HepG2 (cell line): ENCODE measurements around the gene CTNND1. TPM values are rescaled to one million over a fixed set of nuclear protein-coding genes. Genes with fewer than 3 reads are reported as not detected.

Source experiments
- ATAC-seq: fragments of 200-7000 bp; cut with Tn5 transposase; 3 replicates; pipeline ENCODE4 v1.9.1; 2020; ENCODE audit warnings: mild to moderate bottlenecking, moderate library complexity
- BruUV-seq: library from RNA; stranded (reverse); fragments of 400-500 nt; replicated peaks from 2 replicates; lab custom pipeline; 2021; lab: Mats Ljungman, UMichigan
- CTCF ChIA-PET: fragments of 300-600 bp; formaldehyde crosslinking; extraction: SDS; loops from one replicate; lab custom pipeline; 2021; ENCODE audit warnings: low total read pairs, inconsistent platforms, low intra/inter-chr PET ratio; lab: Yijun Ruan, JAX
- POLR2A ChIA-PET: fragments of 350-600 bp; sonication (Branson Sonifier 250); formaldehyde crosslinking; loops from one replicate; lab custom pipeline; 2020; ENCODE audit warnings: antibody characterized with exemption, inconsistent platforms; lab: Yijun Ruan, JAX
- DNase-seq: peaks from one replicate; pipeline ENCODE4 v3.0.0-alpha.2; 2015; ENCODE audit warnings: low spot score
- FAIRE-seq: peaks from 3 replicates; lab custom pipeline; 2011; peaks lifted over from hg19 to GRCh38; lab: Jason Lieb, UNC
- H2AFZ ChIP-seq: one replicate; pipeline ENCODE4 v1.6.1; 2011; ENCODE audit warnings: low read length, inconsistent platforms
- H3K27ac ChIP-seq: fragments of 300-600 bp; 3 replicates; pipeline ENCODE4 v1.8.0; 2011; ENCODE audit warnings: mixed run types, mild to moderate bottlenecking, mixed read lengths, low read length, inconsistent platforms; ENCODE audit not compliant: insufficient read depth; ENCODE audit errors: extremely low read length
- H3K27me3 ChIP-seq, 2 experiments: fragments of 200-600 bp in 1 of 2; 2 replicates in 1 of 2; 3 replicates in 1 of 2; pipeline versions ENCODE4 v1.6.0 to v1.8.0; 2011; ENCODE audit warnings: low read length in 2 of 2, mild to moderate bottlenecking in 2 of 2, moderate library complexity in 2 of 2, inconsistent platforms in 1 of 2; ENCODE audit not compliant: insufficient read depth in 2 of 2, control insufficient read depth in 1 of 2
- H3K36me3 ChIP-seq, 2 experiments: fragments of 200-600 bp in 1 of 2; replicated peaks in 1 of 2; 2 replicates in 1 of 2; 3 replicates in 1 of 2; pipeline versions ENCODE4 v1.5.1 to v1.8.0; 2011; ENCODE audit warnings: low read length in 2 of 2, inconsistent platforms in 1 of 2; ENCODE audit not compliant: insufficient read depth in 2 of 2, control insufficient read depth in 1 of 2
- H3K4me1 ChIP-seq: 2 replicates; pipeline ENCODE4 v1.5.1; 2012; ENCODE audit warnings: low read length, inconsistent platforms; ENCODE audit not compliant: insufficient read depth
- H3K4me2 ChIP-seq: 2 replicates; pipeline ENCODE4 v1.6.0; 2011; ENCODE audit warnings: low read depth, low read length, inconsistent platforms
- H3K4me3 ChIP-seq, 3 experiments: fragments of 200-600 bp in 1 of 3; sonication (generic), shearing (Covaris generic) in 1 of 3; replicated peaks in 1 of 3; 2 replicates each; pipeline ENCODE4 v1.5.1; 2011 to 2016; ENCODE audit warnings: low read length in 3 of 3, inconsistent platforms in 2 of 3, low read depth in 2 of 3, mild to moderate bottlenecking in 2 of 3, control low read depth in 1 of 3, mixed read lengths in 1 of 3; ENCODE audit not compliant: insufficient read depth in 1 of 3
- H3K79me2 ChIP-seq: one replicate; pipeline ENCODE4 v1.6.1; 2011; ENCODE audit warnings: low read length, inconsistent platforms; ENCODE audit not compliant: insufficient read depth
- H3K9ac ChIP-seq: 2 replicates; pipeline ENCODE4 v1.6.0; 2011; ENCODE audit warnings: mild to moderate bottlenecking, low read depth, low read length, inconsistent platforms; ENCODE audit not compliant: insufficient read depth
- H3K9me3 ChIP-seq: 2 replicates; pipeline ENCODE4 v1.5.1; 2012; ENCODE audit warnings: mild to moderate bottlenecking, low read length
- H4K20me1 ChIP-seq: 2 replicates; pipeline ENCODE4 v1.6.0; 2011; ENCODE audit warnings: inconsistent platforms, mild to moderate bottlenecking, low read length, moderate library complexity; ENCODE audit not compliant: insufficient read depth
- CTCF ChIP-seq: sonication (generic); formaldehyde crosslinking; IDR thresholded peaks from 2 replicates; pipeline ENCODE4 v1.5.0; 2020; ENCODE audit warnings: mild to moderate bottlenecking, missing genetic modification reagents, moderate library complexity
- MTF2 ChIP-seq: sonication (generic); formaldehyde crosslinking; IDR thresholded peaks from 2 replicates; pipeline ENCODE4 v1.5.0; 2020; ENCODE audit warnings: missing genetic modification reagents, borderline replicate concordance
- RBM22 ChIP-seq: fragments of 200-400 bp; formaldehyde crosslinking; optimal IDR thresholded peaks from 2 replicates; pipeline ENCODE3; 2017; ENCODE audit warnings: mild to moderate bottlenecking, low read length, moderate library complexity
- THAP9 ChIP-seq: sonication (generic); formaldehyde crosslinking; IDR thresholded peaks from 2 replicates; pipeline ENCODE4; 2020; ENCODE audit warnings: missing genetic modification reagents, mild to moderate bottlenecking, borderline replicate concordance
- ZFP90 ChIP-seq: sonication (generic); formaldehyde crosslinking; IDR thresholded peaks from 2 replicates; pipeline ENCODE4 v1.8.0; 2022; ENCODE audit warnings: missing genetic modification reagents, mild to moderate bottlenecking, inconsistent platforms, borderline replicate concordance
- ZMYM2 ChIP-seq: sonication (generic); formaldehyde crosslinking; IDR thresholded peaks from 2 replicates; pipeline ENCODE4 v1.8.0; 2022; ENCODE audit warnings: mild to moderate bottlenecking, missing genetic modification reagents
- ZNF362 ChIP-seq: sonication (generic); formaldehyde crosslinking; IDR thresholded peaks from 2 replicates; pipeline ENCODE4 v1.4.0; 2020; ENCODE audit warnings: missing genetic modification reagents, mild to moderate bottlenecking, borderline replicate concordance
- ZNF605 ChIP-seq: sonication (generic); formaldehyde crosslinking; IDR thresholded peaks from 2 replicates; pipeline ENCODE4 v1.8.0; 2022; ENCODE audit warnings: mild to moderate bottlenecking, missing genetic modification reagents
- ZNF746 ChIP-seq: sonication (generic); formaldehyde crosslinking; IDR thresholded peaks from 2 replicates; pipeline ENCODE4 v1.8.0; 2022; ENCODE audit warnings: mild to moderate bottlenecking, missing genetic modification reagents
- WGBS: methylation state at CpG from one replicate; pipeline ENCODE4 v1.1.6; 2017; ENCODE audit warnings: low lambda C conversion rate; 5-methylcytosine and 5-hydroxymethylcytosine counted together
- in situ Hi-C: cut with HindIII; loops from 2 replicates; pipeline ENCODE4 v1.10.0; 2017; ENCODE audit warnings: low pct_unique_long_range_greater_than_20kb; ENCODE audit not compliant: extremely low pct_ligation_motif_present
- intact Hi-C: fragments of 100-400 bp; cut with micrococcal nuclease; formaldehyde crosslinking; loops from one replicate; pipeline ENCODE4 v1.10.0; 2022; ENCODE audit not compliant: unreplicated experiment
- polyA plus RNA-seq, 8 experiments: library from polyadenylated mRNA; depleted of rRNA in 3 of 8; stranded (reverse) in 7 of 8; unstranded in 1 of 8; fragments of >200 nt; fragmentation: Illumina TruSeq in 4 of 8; extraction: Trizol in 4 of 8; gene quantifications; 2 replicates each; pipeline versions ENCODE4 v1.2.1 to v1.2.3, GENCODE V29; 2011 to 2016; ENCODE audit warnings: low read depth in 4 of 8, missing spikeins in 1 of 8, mixed read lengths in 1 of 8; ENCODE audit not compliant: insufficient read depth in 1 of 8
- total RNA-seq, 5 experiments: library from RNA; depleted of rRNA; stranded (reverse); fragments of >200 nt; fragmentation: Illumina TruSeq; extraction: Trizol; gene quantifications; 2 replicates each; pipeline ENCODE4 v1.2.3, GENCODE V29; 2016; ENCODE audit warnings: low read depth in 1 of 5

CTNND1 gene
- total and polyA plus RNA-seq, 2 of the 13 experiments (the other 11 are each of a cell fraction or from before 2014, with no cell fraction given) = 117 to 128 TPM

GRCh38 chr11:57781529-57781943 lies 19.9 kb downstream of the CTNND1 start:
- TF ChIP-seq RBM22 (peak; percentile 63), ZMYM2 (CRISPR knock-in tag) (0 out of 2 replicates have a peak, but pooled peaks have one; percentile 18), THAP9 (no peak), ZNF605 (0 out of 2 replicates have a peak, but pooled peaks have one; percentile 33)
- in situ Hi-C loops (no loop called here), intact Hi-C loops (no loop called here)
- no peaks in the 10 kb centered on the region for H3K9me3 ChIP-seq
- 72% methylated on average over 3 of the region's 3 CpGs for whole genome bisulfite sequencing
- H4K20me1 ChIP-seq = peaks cover 13% of the 10 kb centered on the region; the same call in 1 of the 2 replicates
- peaks cover 99% of the 10 kb centered on the region for H3K4me1 ChIP-seq
- peak overlapping the region; percentile 33 for H3K9ac ChIP-seq
- FAIRE-seq (no peak), ATAC-seq (no peak), DNase-seq (no peak)
- peaks cover 88% of the 10 kb centered on the region for H3K79me2 ChIP-seq
- ChIA-PET CTCF (no interaction called here), POLR2A (interaction anchor here (11.1 kb wide), 1 partner anchor 17 kb away, joined by 215 read pairs; the partner anchor contains the start of gene CTNND1)
- no peaks in the 10 kb centered on the region for H3K27me3 ChIP-seq
- BruUV-seq = no TSS peak
- H2AFZ ChIP-seq = no peak overlapping the region
- H3K4me2 ChIP-seq = peak overlapping the region; percentile 26; the same call in 1 of the 2 replicates
- peak overlapping the region; percentile 96 for H3K27ac ChIP-seq
- no peak overlapping the region for H3K4me3 ChIP-seq
- H3K36me3 ChIP-seq = peaks cover 0 to 1% of the 10 kb centered on the region in 2 experiments; a peak in 1 of 5 replicates

GRCh38 chr11:57785072-57785471 lies 23.5 kb downstream of the CTNND1 start:
- H3K27me3 ChIP-seq = no peaks in the 10 kb centered on the region
- no peak overlapping the region for H3K4me3 ChIP-seq
- H3K27ac ChIP-seq = no peak overlapping the region
- ChIA-PET POLR2A (interaction anchor here (1.3 kb wide), 1 partner anchor 9 kb away, joined by 4 read pairs; no protein-coding TSS in a partner anchor), CTCF (no interaction called here)
- no peak overlapping the region for H3K9ac ChIP-seq
- peaks cover 29% of the 10 kb centered on the region for H4K20me1 ChIP-seq
- H3K79me2 ChIP-seq = peaks cover 96% of the 10 kb centered on the region
- DNase-seq (no peak), ATAC-seq (no peak), FAIRE-seq (no peak)
- no peak overlapping the region for H3K4me2 ChIP-seq
- no peaks in the 10 kb centered on the region for H3K9me3 ChIP-seq
- no peak overlapping the region for H2AFZ ChIP-seq
- intact Hi-C loops = no loop called here
- 94% methylated on average over 2 of the region's 2 CpGs for WGBS
- peaks cover 3 to 4% of the 10 kb centered on the region in 2 experiments; a peak in 2 of 5 replicates for H3K36me3 ChIP-seq
- no TSS peak for BruUV-seq
- in situ Hi-C loops = no loop called here
- H3K4me1 ChIP-seq = peaks cover 97% of the 10 kb centered on the region
- no peak for TF ChIP-seq MTF2 (CRISPR knock-in tag)
- TF ChIP-seq ZNF362 (CRISPR knock-in tag) = no peak
- no peak for TF ChIP-seq CTCF (CRISPR knock-in tag)
- TF ChIP-seq ZNF746 (CRISPR knock-in tag) = no peak
- TF ChIP-seq ZFP90 (CRISPR knock-in tag) = no peak
